NCI-H2171 treated with DMSO at 0.1 percent for 48 hours (cell line): Measurements from ENCODE around the gene CCNA2.

ENCODE experiments used
- DNase-seq: peaks from one replicate; lab custom pipeline; 2025; lab: John Stamatoyannopoulos, UW

CCNA2 gene

DNA sequence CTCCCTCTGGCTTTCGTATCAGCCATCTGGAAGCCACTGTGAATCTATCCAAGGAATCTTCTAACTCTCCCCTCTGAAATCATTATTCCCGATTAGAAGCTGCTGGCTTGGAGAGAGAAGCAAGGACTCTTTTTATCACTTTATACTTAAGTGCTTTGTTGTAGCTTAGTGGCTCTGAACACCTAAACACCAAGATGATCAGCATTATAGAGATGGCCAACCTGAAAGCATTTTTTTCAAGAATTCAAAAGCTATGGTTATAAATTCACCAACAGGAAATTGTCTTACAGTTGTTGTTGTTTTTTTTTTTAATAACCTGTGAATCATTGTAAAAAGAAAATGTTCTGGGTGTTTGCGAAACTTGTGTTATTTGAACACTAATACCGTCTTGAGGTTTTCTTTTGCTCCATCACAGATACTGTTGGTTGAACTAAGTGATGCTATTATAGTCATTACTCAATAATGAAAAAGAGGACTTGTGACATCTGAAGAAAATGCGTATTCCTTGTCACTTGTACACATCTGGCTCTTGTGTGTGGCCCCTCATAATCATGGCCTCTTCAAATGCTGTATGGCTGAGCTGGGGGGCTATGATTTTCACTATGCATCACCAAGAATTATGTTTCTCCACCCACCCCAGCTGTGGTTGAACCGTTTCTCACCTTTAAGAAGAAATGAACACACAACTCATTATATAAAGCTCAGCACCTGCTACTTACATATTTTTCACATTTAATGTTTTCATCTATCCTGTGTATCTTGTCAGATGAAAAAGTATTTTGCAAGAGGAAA lies 46.9 kb downstream of the CCNA2 start:
- no peak for DNase-seq

DNA sequence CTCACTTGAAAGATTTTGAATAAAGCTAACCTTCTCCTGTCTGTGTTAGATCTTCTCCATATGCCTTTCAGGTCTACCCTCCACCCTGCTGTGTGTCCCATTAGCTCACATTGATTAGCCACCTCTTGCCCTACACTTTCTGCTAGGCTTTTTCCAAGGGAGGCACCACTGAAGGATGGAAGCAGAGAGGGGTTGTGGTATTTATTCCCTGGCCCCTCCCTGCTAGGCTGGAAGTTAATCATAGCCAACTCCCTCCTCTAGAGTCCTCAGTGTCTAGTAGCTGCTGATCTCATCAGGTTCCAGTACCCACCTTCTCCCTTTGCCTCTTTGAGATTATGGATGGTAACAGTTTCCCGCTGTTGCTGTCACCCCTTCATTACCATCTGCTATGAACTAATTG lies 49.8 kb downstream of the CCNA2 start:
- no peak for DNase-seq

DNA sequence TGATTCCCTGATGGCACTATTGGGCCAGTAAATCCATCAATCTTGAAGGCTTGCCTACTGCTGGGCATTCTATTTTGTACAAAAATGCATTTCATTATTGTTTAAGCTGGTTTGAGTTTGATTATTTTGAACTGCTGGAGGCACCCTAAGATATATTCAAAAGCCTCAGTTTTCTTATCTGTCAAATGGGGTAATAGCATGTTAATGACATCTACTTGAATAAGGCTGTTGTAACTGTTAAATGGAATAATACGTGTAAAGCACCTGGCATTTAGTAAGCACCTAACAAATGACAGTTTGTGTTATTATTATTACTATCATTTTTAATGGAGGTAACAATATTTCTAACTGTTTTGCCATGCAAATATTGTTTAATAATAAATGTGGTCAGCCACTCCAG lies 51.8 kb downstream of the CCNA2 start:
- no peak for DNase-seq

DNA sequence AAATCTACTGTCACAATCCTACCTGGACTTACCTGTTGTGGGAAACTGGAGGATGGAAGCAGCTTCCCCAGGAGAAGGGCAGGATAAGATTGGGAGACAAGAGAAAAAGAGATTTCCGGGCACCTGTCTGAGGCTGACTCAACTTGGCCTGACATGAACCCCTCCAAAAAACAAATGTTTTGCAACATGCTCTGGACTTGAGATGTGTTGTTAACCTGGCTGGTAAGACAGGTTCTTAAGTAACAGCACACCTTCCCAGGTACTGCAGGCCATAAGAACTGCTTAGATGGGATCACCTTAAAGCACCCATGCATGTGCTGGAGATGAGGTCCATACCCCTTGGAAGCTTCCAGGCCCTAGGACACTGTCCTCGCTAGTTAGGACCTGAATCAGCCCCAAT lies 54.3 kb downstream of the CCNA2 start:
- DNase-seq = no peak

DNA sequence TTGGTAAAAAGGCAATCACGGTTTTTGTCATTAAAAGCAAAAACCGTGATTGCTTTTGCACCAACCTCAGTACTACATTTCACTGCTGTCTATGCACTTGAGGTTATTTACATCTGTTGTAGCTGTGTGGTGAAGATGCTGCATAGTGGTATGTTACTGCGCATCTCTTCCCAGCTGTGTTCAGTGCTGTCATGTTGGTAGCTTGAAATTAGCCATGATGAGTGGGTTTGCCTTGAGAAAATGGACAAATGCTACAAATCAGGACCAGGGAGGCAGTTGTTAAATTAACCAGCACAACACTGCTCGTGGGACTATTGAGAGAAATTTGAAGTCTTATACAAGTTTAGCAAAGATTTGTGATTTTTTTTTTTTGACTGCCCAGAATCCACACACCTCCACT lies 56.5 kb downstream of the CCNA2 start:
- DNase-seq = no peak
